H7 (cell line): ENCODE data around the gene MLC1. TPM values are rescaled to one million over a fixed set of nuclear protein-coding genes. Genes with fewer than 3 reads are reported as not detected.

Experiments
- DNase-seq: peaks from one replicate; pipeline ENCODE4 v3.0.0; 2012
- H3K27me3 ChIP-seq: 2 replicates; pipeline ENCODE4 v1.6.0; 2011; ENCODE audit warnings: mild to moderate bottlenecking, low read length; ENCODE audit not compliant: control insufficient read depth, insufficient read depth
- H3K36me3 ChIP-seq: replicated peaks from 2 replicates; pipeline ENCODE4 v1.5.1; 2011; ENCODE audit warnings: low read length; ENCODE audit not compliant: control insufficient read depth, insufficient read depth
- H3K4me3 ChIP-seq: 2 replicates; pipeline ENCODE4 v1.5.1; 2011; ENCODE audit warnings: low read depth, mild to moderate bottlenecking, control low read depth, low read length, moderate library complexity; ENCODE audit not compliant: insufficient read depth
- total RNA-seq: library from RNA; depleted of rRNA; stranded (reverse); fragments of >200 nt; shearing (Covaris generic); gene quantifications from 2 replicates; pipeline ENCODE4 v1.2.3, GENCODE V29; 2014

Gene MLC1
- total RNA-seq, 1 experiment from 2014 or later: 0.14 TPM

DNA sequence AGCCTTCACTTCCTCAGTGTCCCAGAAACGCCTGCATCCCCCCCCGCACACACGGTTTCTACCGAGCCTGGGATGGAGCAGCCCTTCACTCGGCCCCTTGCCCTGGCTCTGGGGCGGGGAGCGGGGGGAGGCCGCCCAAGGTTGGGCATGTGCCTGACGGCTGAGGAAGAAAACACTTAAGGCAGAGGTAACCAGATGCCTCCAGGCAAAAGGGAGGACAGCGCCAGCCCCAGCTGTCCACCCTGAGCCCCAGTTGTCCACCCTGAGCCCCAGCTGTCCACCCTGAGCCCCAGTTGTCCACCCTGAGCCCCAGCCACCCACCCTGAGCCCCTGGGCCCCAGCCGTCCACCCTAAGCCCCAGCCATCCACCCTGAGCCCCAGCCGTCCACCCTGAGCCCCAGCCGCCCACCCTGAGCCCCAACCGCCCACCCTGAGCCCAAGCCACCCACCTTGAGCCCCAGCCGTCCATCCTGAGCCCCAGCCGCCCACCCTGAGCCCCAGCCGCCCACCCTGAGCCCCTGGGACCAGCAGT lies 23.3 kb downstream of the MLC1 start:
- Histone ChIP-seq H3K27me3 (peaks cover 15% of the 10 kb centered on the region), H3K36me3 (no peaks in the 10 kb centered on the region), H3K4me3 (no peak overlapping the region)
- DNase-seq: peak; percentile 67

DNA sequence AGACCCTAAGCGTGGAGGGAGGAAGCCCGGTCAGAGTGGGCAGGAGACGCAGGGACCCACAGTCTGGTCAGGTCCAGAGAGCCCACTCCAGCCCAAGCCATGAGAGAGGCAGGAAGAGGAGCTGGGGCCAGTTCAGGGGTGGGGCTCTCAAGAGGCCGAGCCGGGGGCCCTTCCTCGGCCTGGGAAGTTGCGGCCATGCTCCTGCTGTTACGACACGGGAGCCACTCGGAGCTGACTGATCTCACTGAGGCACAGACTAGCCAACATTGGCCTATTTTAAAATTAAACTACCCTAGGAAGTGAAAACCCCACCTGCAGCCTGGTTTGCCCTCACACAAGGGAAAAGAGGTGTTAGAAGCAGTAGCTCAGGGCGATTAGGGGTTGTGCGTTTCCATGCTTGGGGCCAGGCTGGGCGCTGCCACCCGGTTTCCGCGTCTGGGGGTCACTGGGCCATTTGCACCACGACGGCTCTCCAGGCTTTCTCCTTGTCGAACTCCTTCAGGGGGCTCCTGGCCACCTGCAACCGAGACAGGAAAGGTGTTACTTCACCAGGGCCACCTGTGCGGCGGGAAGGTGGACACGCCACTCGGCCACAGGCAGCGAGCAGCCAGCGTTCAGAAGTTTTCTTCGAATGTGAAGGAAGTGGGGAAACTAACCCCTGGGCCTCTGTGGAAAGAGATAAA lies 23.9 kb downstream of the MLC1 start:
- Histone ChIP-seq H3K4me3 (no peak overlapping the region), H3K36me3 (no peaks in the 10 kb centered on the region), H3K27me3 (peaks cover 17% of the 10 kb centered on the region)
- DNase-seq: peak; percentile 54

- Histone ChIP-seq H3K27me3 (peaks cover 17% of the 10 kb centered on the region), H3K4me3 (no peak overlapping the region), H3K36me3 (no peaks in the 10 kb centered on the region)
- peak; percentile 79 for DNase-seq
These were observed 24.6 kb downstream of the MLC1 start for GRCh38 chr22:50060441-50061140.

GRCh38 chr22:50059881-50060262 lies 25.4 kb downstream of the MLC1 start:
- Histone ChIP-seq H3K27me3 (peaks cover 17% of the 10 kb centered on the region), H3K4me3 (no peak overlapping the region), H3K36me3 (no peaks in the 10 kb centered on the region)
- no peak for DNase-seq

GRCh38 chr22:50058906-50059880 lies 26.0 kb downstream of the MLC1 start:
- peak; percentile 98 for DNase-seq
- peak overlapping the region; percentile 57 for H3K4me3 ChIP-seq
- H3K36me3 ChIP-seq: no peaks in the 10 kb centered on the region
- peaks cover 17% of the 10 kb centered on the region for H3K27me3 ChIP-seq

DNA sequence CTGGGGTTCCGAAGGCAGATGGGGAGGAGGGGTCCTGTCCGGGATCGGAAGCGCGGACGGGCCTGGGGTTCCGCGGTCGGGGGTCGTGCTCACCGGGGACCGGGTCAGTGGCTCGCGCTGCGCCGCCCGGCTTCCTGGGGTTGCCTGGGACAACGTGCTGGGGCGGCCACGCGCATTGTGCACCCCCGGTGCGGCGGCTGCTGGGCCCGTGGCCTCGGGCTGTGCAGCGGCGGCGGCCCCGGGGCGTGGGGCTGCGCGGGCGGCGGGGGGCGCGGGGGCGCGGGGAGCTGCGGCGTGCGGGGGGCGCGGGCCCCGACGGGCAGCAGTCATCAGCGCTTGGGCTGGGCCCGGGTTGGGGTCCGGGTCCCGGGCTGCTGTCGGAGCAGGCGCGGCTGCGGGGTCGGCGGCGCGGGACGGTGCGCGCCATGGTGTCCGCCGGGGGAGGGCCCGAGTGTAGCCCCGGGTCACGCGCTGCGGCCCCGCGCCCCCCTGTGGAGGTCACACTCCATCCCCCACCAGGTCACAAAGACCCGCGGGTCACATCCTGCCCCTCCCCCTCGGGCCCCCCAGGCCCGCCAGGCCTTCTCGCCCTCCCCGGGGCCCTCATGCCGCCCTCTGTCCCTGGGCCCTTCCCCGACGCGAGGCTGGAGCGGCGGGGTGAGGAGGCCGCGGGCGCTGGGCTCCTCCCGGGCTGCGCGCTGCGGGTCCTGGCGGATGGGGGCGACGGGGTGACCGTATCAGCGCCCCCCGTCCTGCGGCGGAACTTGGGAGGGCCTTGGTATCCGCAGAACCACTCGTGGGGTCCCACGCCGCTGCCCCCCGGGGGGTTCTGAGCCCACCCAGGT lies 26.9 kb downstream of the MLC1 start, which contains the start of gene TTLL8:
Gene TTLL8, minus strand, starts transcription at position 238 of the 845 bp plus-strand sequence.
- peaks cover 17% of the 10 kb centered on the region for H3K27me3 ChIP-seq
- peak within 1 kb of the TSS; percentile 57 for H3K4me3 ChIP-seq

GRCh38 chr22:50057278-50058060 lies 27.8 kb downstream of the MLC1 start:
- peak overlapping the region; percentile 57; the same call in 1 of the 2 replicates for H3K4me3 ChIP-seq
- peaks cover 17% of the 10 kb centered on the region for H3K27me3 ChIP-seq
- no peaks in the 10 kb centered on the region for H3K36me3 ChIP-seq
- peak; percentile 82 for DNase-seq

More for the DNA sequence above, 26.9 kb downstream of the MLC1 start, which contains the start of gene TTLL8:
- no peaks in the 10 kb centered on the region for H3K36me3 ChIP-seq
- peak; percentile 87 for DNase-seq

- Histone ChIP-seq H3K27me3 (peaks cover 17% of the 10 kb centered on the region), H3K4me3 (no peak overlapping the region), H3K36me3 (no peaks in the 10 kb centered on the region)
- peak; percentile 72 for DNase-seq
These were observed 28.8 kb downstream of the MLC1 start for GRCh38 chr22:50056214-50056972.

DNA sequence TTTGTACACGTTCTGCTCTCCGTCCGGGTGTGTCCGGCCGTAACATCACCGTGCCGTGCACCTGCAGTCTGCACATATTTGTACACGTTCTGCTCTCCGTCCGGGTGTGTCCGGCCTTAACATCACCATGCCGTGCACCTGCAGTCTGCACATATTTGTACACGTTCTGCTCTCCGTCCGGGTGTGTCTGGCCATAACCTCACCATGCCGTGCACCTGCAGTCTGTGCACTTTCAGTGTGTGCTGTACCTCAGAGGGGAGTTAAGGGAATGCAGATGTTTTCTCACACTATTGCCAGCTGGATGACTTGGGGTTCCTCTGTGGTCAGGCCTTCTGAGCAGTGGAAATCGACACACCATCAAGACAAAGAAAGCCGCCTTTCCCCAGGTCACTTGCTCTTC lies 31.4 kb downstream of the MLC1 start:
- no peak for DNase-seq
- H3K36me3 ChIP-seq: no peaks in the 10 kb centered on the region
- H3K27me3 ChIP-seq: peaks cover 17% of the 10 kb centered on the region
- no peak overlapping the region for H3K4me3 ChIP-seq

GRCh38 chr22:50051930-50052329 lies 33.3 kb downstream of the MLC1 start:
- DNase-seq: peak; percentile 37
- Histone ChIP-seq H3K36me3 (no peaks in the 10 kb centered on the region), H3K4me3 (no peak overlapping the region), H3K27me3 (peaks cover 2% of the 10 kb centered on the region)

- peak; percentile 57 for DNase-seq
These were observed 35.7 kb downstream of the MLC1 start for GRCh38 chr22:50049299-50050195.

GRCh38 chr22:50048836-50049235 lies 36.4 kb downstream of the MLC1 start:
- no peaks in the 10 kb centered on the region for H3K36me3 ChIP-seq
- no peaks in the 10 kb centered on the region for H3K27me3 ChIP-seq
- H3K4me3 ChIP-seq: no peak overlapping the region
- peak; percentile 52 for DNase-seq

More at GRCh38 chr22:50049299-50050195, 35.7 kb downstream of the MLC1 start:
- Histone ChIP-seq H3K27me3 (no peaks in the 10 kb centered on the region; the same call in 1 of the 2 replicates), H3K36me3 (no peaks in the 10 kb centered on the region), H3K4me3 (no peak overlapping the region)
